ENCODE data around the gene NHEJ1. TPM values are rescaled to one million over a fixed set of nuclear protein-coding genes. Genes with fewer than 3 reads are reported as not detected.

Gene NHEJ1
- total RNA-seq, 1 experiment from 2014 or later = 16.4 TPM

- POLR2A ChIA-PET = no interaction called here
- TF ChIP-seq ELF1 (IDR thresholded peaks at IDR 0.05; ENCODE audit: borderline replicate concordance, low read depth) (no peak), SRF (IDR thresholded peaks at IDR 0.05; ENCODE audit: low read depth) (no peak), ATF3 (IDR thresholded peaks at IDR 0.05) (no peak), JUND (IDR thresholded peaks at IDR 0.05) (no peak), RAD21 (IDR thresholded peaks at IDR 0.05; ENCODE audit: low read depth) (no peak)
These were observed 23.5 kb upstream of the NHEJ1 start for GRCh38 chr2:219184121-219184520.

GRCh38 chr2:219183151-219183772 lies 22.6 kb upstream of the NHEJ1 start:
- BruUV-seq (replicated peaks) = no TSS peak
- Histone ChIP-seq H2AFZ (ENCODE audit: low read depth, low read length, poor library complexity, severe bottlenecking) (no peak overlapping the region), H3K27me3 (ENCODE audit: insufficient read depth, low read length) (no peaks in the 10 kb centered on the region), H3K9ac (ENCODE audit: low read length) (no peak overlapping the region), H4K20me1 (ENCODE audit: insufficient read depth) (no peaks in the 10 kb centered on the region), H3K27ac (ENCODE audit: low read depth, low read length) (no peak overlapping the region), H3K4me2 (ENCODE audit: low read length) (no peak overlapping the region), H3K9me2 (ENCODE audit: insufficient read depth) (no peaks in the 10 kb centered on the region), H3K4me3 (replicated peaks in 1 of 2; ENCODE audit: low read depth in 1 of 2, low read length in 2 of 2) (no peak overlapping the region), H3K79me2 (ENCODE audit: insufficient read depth, low read length) (peaks cover 16% of the 10 kb centered on the region), H3K9me3 (ENCODE audit: control insufficient read depth in 1 of 2, insufficient read depth in 1 of 2, low read depth in 1 of 2, low read length in 2 of 2) (no peaks in the 10 kb centered on the region), H3K4me1 (ENCODE audit: control insufficient read depth in 1 of 2, insufficient read depth in 2 of 2, low read length in 2 of 2) (peaks cover 5 to 12% of the 10 kb centered on the region in 2 experiments; a peak in 2 of 4 replicates), H3K36me3 (ENCODE audit: control insufficient read depth in 1 of 2, insufficient read depth in 2 of 2, low read length in 2 of 2) (peaks cover 13 to 17% of the 10 kb centered on the region in 2 experiments; a peak in 3 of 4 replicates)
- POLR2A ChIA-PET = no interaction called here
- ATAC-seq (no peak), DNase-seq (ENCODE audit: low read depth, low spot score) (no peak)
- TF ChIP-seq POLR2AphosphoS5 (IDR thresholded peaks at IDR 0.05; ENCODE audit: low read depth, low read length) (no peak), SP1 (IDR thresholded peaks at IDR 0.05; ENCODE audit: low read depth) (no peak), TCF7L2 (IDR thresholded peaks at IDR 0.05; ENCODE audit: borderline replicate concordance, extremely low read depth, insufficient read depth, insufficient read length) (no peak), JUND (IDR thresholded peaks at IDR 0.05) (no peak), POLR2A (IDR thresholded peaks at IDR 0.05; ENCODE audit: borderline replicate concordance, extremely low read depth, insufficient read depth, insufficient read length) (no peak), SRF (IDR thresholded peaks at IDR 0.05; ENCODE audit: low read depth) (no peak), YY1 (IDR thresholded peaks at IDR 0.05; ENCODE audit: extremely low read depth, insufficient replicate concordance, low read depth, low read length) (no peak), ZNF274 (IDR thresholded peaks at IDR 0.05; ENCODE audit: low read depth, low read length) (no peak), ELF1 (IDR thresholded peaks at IDR 0.05; ENCODE audit: borderline replicate concordance, low read depth) (no peak)
- CTCF ChIA-PET = no interaction called here
- intact Hi-C loops (cut with micrococcal nuclease) = no loop called here
- RAD21 ChIA-PET (ENCODE audit: low non-redundant PET in 1 of 2, low total read pairs in 2 of 2, uncharacterized antibody in 2 of 2, unreplicated experiment in 2 of 2) = no interaction called here

More at GRCh38 chr2:219184121-219184520, 23.5 kb upstream of the NHEJ1 start:
- H4K20me1 ChIP-seq (ENCODE audit: insufficient read depth) = no peaks in the 10 kb centered on the region
- DNase-seq (ENCODE audit: low read depth, low spot score) = no peak
- ATAC-seq = no peak
- no peak overlapping the region for H3K27ac ChIP-seq (ENCODE audit: low read depth, low read length)
- H3K9me3 ChIP-seq (ENCODE audit: control insufficient read depth in 1 of 2, insufficient read depth in 1 of 2, low read depth in 1 of 2, low read length in 2 of 2) = no peaks in the 10 kb centered on the region
- peaks cover under 1 to 6% of the 10 kb centered on the region in 2 experiments; a peak in 2 of 4 replicates for H3K4me1 ChIP-seq (ENCODE audit: control insufficient read depth in 1 of 2, insufficient read depth in 2 of 2, low read length in 2 of 2)
- intact Hi-C loops (cut with micrococcal nuclease) = no loop called here
- H3K9ac ChIP-seq (ENCODE audit: low read length) = no peak overlapping the region
- H3K79me2 ChIP-seq (ENCODE audit: insufficient read depth, low read length) = peaks cover 7% of the 10 kb centered on the region
- H3K9me2 ChIP-seq (ENCODE audit: insufficient read depth) = no peaks in the 10 kb centered on the region
- H3K27me3 ChIP-seq (ENCODE audit: insufficient read depth, low read length) = no peaks in the 10 kb centered on the region
- H3K4me3 ChIP-seq (replicated peaks in 1 of 2; ENCODE audit: low read depth in 1 of 2, low read length in 2 of 2) = no peak overlapping the region
- RAD21 ChIA-PET (ENCODE audit: low non-redundant PET in 1 of 2, low total read pairs in 2 of 2, uncharacterized antibody in 2 of 2, unreplicated experiment in 2 of 2) = no interaction called here
- peaks cover 13 to 17% of the 10 kb centered on the region in 2 experiments; a peak in 3 of 4 replicates for H3K36me3 ChIP-seq (ENCODE audit: control insufficient read depth in 1 of 2, insufficient read depth in 2 of 2, low read length in 2 of 2)
- H3K4me2 ChIP-seq (ENCODE audit: low read length) = no peak overlapping the region
- CTCF ChIA-PET = no interaction called here
- no peak overlapping the region for H2AFZ ChIP-seq (ENCODE audit: low read depth, low read length, poor library complexity, severe bottlenecking)
- BruUV-seq (replicated peaks) = no TSS peak

Data from HCT116 (cell line).